Stimulated activated CD4-positive, alpha-beta T cell treated with anti-CD3 and anti-CD28 coated beads, Interleukin-2, amount 100 ng/mL, for 24 hours (primary cell): ENCODE measurements around the gene SLC25A42.
"Not testable (repeated sequence)": the region's sequence is repeated elsewhere in the genome, so short reads cannot be mapped to it uniquely, and the experiment has no call there.

ENCODE experiments used
- DNase-seq, 2 donors: peaks; one replicate each; pipeline ENCODE4 v3.0.0-alpha.2; 2020

The SLC25A42 gene

DNA sequence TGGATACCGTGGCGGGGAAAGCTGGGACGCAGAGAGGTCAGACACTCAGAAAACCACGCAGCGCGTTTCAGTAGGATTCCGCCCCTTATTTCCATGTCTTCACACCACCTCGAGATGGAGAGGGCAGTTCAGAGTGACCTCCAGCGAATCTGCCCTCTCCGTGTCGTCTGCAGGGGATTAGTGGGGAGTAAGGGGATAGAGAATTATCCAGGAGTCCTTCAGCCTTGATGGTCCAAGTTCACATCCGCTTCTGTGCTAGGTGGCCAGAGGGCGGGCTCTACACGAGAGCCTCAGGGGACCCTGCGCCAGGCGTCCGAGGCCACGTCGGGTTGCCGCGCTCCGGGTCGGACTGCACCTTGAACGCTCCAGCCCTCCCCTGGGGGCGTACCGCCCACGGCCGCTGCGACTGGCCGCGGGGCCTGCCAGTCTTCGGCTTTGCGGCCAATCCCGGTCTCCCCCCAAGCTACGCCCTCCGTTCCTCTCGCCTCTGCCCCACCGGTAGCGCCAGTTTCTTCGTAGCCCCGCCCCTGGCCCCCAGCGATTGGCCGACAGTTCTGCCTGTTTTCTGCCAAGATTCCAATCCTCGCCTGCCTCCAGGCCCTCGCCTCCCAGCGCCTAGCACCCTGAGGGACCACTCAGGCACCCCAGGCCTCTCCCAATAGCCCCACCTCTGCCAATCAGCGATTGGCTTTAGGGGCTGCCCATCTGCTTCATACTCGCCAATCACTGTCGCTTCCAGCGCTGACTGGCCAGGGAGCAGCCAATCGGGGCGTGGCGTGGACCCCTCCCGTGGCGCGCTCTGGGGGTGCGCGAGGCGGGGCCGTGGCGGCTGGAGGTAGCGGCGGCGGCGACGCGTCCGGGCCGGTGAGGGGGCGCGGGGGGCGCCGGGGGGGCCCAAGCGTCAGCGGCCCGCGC is at the start of gene SLC25A42:
Gene SLC25A42 (plus strand): TSS at position 812 of the 915 bp plus-strand sequence. CDS start 32,131 bp downstream, outside the sequence.
- peak; percentile 98 to 99 for DNase-seq

GRCh38 chr19:19021115-19021514 is 42.7 kb upstream of the SLC25A42 start:
- no peak for DNase-seq

- no peak for DNase-seq
These were observed 41.3 kb upstream of the SLC25A42 start for GRCh38 chr19:19022380-19022961.

DNA sequence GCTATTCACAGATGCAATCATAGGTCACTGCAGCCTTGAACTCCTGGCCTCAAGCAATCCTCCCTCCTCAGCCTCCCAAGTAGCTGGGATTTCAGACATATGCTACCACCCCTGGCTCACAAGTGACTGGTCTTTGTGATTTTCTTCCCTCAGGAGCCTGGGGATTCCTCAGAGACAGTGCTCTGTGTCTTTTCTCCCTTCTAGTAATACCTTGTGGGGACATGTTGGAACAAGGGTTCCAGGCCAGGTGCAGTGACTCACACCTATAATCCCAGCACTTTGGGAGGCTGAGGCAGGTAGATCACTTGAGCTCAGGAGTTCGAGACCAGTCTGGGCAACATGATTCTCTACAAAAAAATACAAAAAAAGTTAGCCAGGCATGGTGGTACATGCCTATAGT is 40.4 kb upstream of the SLC25A42 start:
- DNase-seq, result not testable (repeated sequence)

- no peak for DNase-seq
These were observed 37.9 kb upstream of the SLC25A42 start for GRCh38 chr19:19025861-19026260.

- DNase-seq, result no peak
These were observed 37.4 kb upstream of the SLC25A42 start for GRCh38 chr19:19026299-19026971.

DNA sequence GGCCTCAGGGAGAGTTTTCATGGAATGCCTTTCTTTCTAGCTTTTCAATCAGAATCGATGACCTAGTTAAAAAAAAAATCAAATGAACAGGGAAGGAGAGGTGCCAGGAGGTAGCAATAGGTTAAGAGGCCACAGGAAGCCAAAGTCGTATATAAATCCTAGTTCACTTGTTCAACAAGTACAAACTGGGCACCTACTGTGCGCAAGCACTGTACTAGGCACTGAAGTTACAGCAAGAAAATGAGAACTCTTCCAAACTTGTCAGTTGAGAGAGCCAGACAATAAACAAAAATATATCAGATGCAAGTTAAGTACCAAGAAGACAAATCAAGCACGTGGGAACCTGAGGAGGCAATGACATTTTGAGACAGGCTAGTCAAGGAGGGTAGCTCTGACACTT is 36.6 kb upstream of the SLC25A42 start:
- no peak for DNase-seq

DNA sequence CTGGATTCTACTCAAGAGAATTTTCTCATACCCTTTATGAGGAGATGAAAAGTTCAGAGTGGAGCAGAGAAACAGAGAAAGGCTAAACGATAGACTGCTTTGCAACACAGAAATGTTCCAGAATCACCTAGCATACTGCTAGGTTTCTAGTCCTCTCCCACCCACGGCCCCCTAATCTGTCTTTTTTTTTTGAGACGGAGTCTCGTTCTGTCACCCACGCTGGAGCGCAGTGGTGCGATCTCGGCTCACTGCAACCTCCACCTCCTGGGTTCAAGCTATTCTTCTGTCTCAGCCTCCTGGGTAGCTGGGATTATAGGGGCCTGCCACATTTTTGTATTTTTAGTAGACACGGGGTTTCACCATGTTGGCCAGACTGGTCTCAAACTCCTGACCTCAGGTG is 35.3 kb upstream of the SLC25A42 start:
- DNase-seq, result no peak

DNA sequence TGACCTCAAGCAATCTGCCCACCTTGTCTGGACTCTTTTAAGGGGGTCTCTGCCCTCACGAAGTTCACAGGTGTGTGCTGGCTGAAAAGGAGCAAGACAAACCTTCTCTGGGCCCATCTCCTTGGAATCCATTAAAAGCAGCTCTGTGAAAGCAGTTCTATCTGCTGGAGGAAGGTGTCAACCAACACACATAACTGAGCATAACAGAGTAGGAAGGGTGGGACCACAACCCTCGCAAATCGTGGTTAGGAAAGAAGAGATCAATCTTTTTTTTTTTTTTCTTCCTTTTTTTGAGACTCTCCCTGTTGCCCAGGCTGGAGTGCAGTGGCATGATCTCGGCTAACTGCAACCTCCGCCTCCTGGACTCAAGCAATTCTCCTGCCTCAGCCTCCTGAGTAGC is 31.9 kb upstream of the SLC25A42 start:
- no peak for DNase-seq

- DNase-seq, result peak; percentile 82 to 85
These were observed 31.2 kb upstream of the SLC25A42 start for GRCh38 chr19:19032420-19033175.

DNA sequence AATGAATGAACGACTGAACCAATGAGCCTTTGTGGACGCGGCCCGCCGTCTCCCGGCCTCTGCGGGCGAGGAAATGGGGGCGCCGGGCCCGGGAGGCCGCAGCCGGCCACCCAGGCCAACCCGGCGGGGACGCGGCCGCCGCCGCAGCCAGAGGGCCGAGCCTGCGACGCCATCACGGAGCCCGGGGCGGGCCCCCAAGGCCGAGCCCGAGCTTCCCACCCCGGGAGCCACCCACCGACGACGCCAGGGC is 30.7 kb upstream of the SLC25A42 start:
- no peak for DNase-seq

DNA sequence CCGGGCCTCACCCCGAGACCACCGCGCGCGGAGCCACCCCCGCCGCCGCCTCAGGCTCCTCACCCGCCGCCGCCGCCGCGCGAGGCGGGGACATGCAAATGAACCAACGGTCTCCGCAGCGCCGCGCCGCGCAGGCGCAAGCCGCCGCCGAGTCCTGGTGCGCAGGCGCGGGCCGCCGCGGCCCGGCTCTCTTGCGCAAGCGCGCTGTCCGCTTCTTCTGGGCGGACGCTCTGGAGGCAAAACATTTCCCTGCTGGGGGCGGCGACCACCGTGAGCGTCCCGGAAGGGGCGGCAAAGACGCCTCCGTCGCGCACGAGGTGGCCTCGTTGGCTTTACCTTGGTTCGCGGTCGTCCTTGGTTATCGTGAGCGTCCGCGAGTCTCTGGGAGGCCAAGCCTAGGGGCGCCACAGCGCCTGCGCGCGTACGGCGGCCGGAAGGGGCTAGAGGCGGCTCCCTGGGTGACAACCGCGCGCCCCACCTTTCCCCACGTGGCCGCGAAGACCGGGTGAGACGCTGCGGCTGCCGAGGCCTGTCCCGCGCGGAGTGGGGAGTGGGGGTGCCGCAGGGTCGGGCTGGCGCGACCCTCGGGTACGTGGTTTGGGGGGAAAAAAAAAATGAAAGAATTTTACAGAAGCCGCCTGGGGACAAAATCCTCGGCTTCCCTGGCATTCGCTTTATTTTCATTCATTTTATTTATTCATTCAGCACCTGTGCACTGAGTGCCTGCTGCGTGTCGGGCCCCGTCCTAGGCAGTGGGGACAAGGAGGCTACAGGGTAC is 30.2 kb upstream of the SLC25A42 start, which contains the start of the genes ARMC6 and SUGP2:
Gene ARMC6 (plus strand): TSS at position 178 of the 778 bp plus-strand sequence. CDS start 607 bp downstream, outside the sequence.
Gene SUGP2 (minus strand): TSS at position 92 of the 778 bp plus-strand sequence. CDS start 2,446 bp downstream, outside the sequence.
- peak; percentile 87 to 89 for DNase-seq

- peak; percentile 77 to 79 for DNase-seq
These were observed 29.6 kb upstream of the SLC25A42 start for GRCh38 chr19:19034204-19034624.

- DNase-seq, result no peak
These were observed 23.9 kb upstream of the SLC25A42 start for GRCh38 chr19:19039901-19040300.

DNA sequence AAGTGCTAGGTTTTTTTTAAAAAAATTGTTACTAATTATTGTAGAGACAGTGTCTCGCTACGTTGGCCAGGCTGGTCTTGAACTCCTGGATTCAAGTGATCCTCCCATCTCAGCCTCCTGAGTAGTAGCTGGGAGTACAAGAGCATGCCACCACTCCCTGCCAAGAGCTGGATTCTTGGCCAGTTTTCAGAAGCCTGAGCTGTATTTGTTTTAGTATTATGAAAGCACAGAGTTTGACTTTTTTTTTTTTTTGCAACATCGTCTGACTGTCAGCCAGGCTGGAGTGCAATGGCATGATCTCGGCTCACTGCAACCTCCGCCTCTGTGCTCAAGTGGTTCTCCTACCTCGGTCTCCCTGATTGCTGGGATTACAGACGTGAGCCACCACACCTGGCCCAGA is 23.4 kb upstream of the SLC25A42 start:
- DNase-seq, result no peak

DNA sequence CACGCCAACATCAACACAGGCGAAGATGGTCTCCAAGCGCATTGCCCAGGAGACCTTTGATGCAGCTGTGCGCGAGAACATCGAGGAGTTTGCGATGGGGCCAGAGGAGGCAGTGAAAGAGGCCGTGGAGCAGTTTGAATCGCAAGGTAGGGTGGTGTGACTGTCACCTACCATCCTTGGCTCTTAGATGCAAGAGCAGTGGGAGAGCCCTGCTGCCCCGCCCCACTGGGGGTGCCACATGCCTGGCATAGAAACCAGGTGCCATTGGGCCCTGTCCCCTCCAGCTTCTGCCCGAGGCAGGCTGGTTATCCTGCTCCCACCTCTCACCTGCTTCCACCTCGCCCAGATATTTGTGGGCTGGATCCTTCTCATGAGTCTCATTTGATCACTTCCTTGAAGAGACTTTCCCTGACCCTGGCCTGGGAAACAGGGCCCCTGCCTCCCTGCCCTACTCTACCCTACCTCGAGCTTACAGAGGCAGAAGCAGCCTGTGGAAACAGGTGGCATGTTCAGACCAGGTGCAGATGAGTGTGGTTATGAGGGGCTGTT is 21.0 kb upstream of the SLC25A42 start:
- DNase-seq, result no peak

- DNase-seq, result no peak
These were observed 20.3 kb upstream of the SLC25A42 start for GRCh38 chr19:19043481-19043880.

GRCh38 chr19:19043881-19044280 is 19.9 kb upstream of the SLC25A42 start:
- DNase-seq, result no peak

- DNase-seq, result no peak
These were observed 14.4 kb upstream of the SLC25A42 start for GRCh38 chr19:19049406-19049805.

GRCh38 chr19:19050104-19050503 is 13.7 kb upstream of the SLC25A42 start:
- no peak for DNase-seq

DNA sequence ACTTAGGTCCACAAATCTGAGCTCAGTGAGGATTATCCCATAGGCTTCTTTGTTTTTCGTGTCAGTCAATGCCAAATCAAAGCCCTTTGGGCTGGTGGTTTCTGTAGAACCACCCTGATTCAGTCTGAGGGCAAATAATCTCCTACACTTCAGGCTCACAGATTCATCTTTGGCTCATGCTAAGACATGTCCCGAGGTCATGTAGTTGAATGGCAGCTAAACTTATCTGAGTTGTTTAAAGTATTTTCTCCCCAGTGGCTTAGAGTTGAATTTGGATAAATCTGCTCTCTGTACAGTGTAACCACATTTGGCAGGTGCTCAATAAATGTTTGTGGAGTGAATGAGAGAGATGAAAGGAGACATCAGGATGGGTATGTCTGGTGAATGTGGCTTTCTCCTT is 13.1 kb upstream of the SLC25A42 start:
- no peak for DNase-seq
